SW480 (cell line): Measurements from ENCODE around the gene CATSPERZ.
"Not testable (repeated sequence)": the region's sequence is repeated elsewhere in the genome, so short reads cannot be mapped to it uniquely, and the experiment has no call there.

Experiments
- DNase-seq: peaks from one replicate; pipeline ENCODE4 v3.0.0-alpha.2; 2016; ENCODE audit warnings: low spot score

CATSPERZ gene

GRCh38 chr11:64304316-64305072 lies 4.3 kb downstream of the CATSPERZ start:
- peak; percentile 93 for DNase-seq

- peak; percentile 99 for DNase-seq
These were observed 5.0 kb downstream of the CATSPERZ start, which contains the start of gene ESRRA for GRCh38 chr11:64305075-64305690. Gene ESRRA, plus strand, starts transcription at chr11:64305524. Its CDS starts 1,656 bp downstream, at chr11:64307180.

- DNase-seq: peak; percentile 74
These were observed 5.8 kb downstream of the CATSPERZ start for GRCh38 chr11:64305691-64306562.

- DNase-seq: no peak
These were observed 6.4 kb downstream of the CATSPERZ start for GRCh38 chr11:64306563-64306875.

- no peak for DNase-seq
These were observed 6.9 kb downstream of the CATSPERZ start for GRCh38 chr11:64306876-64307622.

- DNase-seq: not testable (repeated sequence)
These were observed 7.6 kb downstream of the CATSPERZ start for GRCh38 chr11:64307795-64308194.

- no peak for DNase-seq
These were observed 12.8 kb downstream of the CATSPERZ start for GRCh38 chr11:64312947-64313346.

GRCh38 chr11:64313491-64314145 lies 13.5 kb downstream of the CATSPERZ start:
- no peak for DNase-seq

GRCh38 chr11:64314146-64314804 lies 14.1 kb downstream of the CATSPERZ start:
- DNase-seq: no peak

- no peak for DNase-seq
These were observed 14.8 kb downstream of the CATSPERZ start for GRCh38 chr11:64314805-64315561.

GRCh38 chr11:64315667-64316526 lies 15.7 kb downstream of the CATSPERZ start:
- not testable (repeated sequence) for DNase-seq

- peak; percentile 87 for DNase-seq
These were observed 16.6 kb downstream of the CATSPERZ start for GRCh38 chr11:64316672-64317324.

GRCh38 chr11:64317325-64317960 lies 17.3 kb downstream of the CATSPERZ start, which contains the start of gene TRMT112:
Gene TRMT112, minus strand, starts transcription at chr11:64317559. Its CDS starts 33 bp downstream, at chr11:64317526.
- DNase-seq: peak; percentile 100

GRCh38 chr11:64317961-64318765 lies 18.0 kb downstream of the CATSPERZ start, which contains the start of gene PRDX5:
Gene PRDX5, plus strand, starts transcription at chr11:64318121. Its CDS starts 95 bp downstream, at chr11:64318216.
- peak; percentile 97 for DNase-seq

- no peak for DNase-seq
These were observed 18.9 kb downstream of the CATSPERZ start for GRCh38 chr11:64318766-64319761.

- no peak for DNase-seq
These were observed 20.4 kb downstream of the CATSPERZ start for GRCh38 chr11:64320556-64320955.
